GM23248 (cell line): ENCODE results near the gene NR3C1.

ENCODE experiments used
- EZH2 ChIP-seq: fragments of 200-600 bp; sonication (generic); IDR thresholded peaks from 2 replicates; pipeline ENCODE4 v1.6.1; 2018; ENCODE audit warnings: antibody characterized with exemption, mild to moderate bottlenecking; ENCODE audit not compliant: insufficient read depth, poor library complexity, severe bottlenecking
- EZH2phosphoT487 ChIP-seq: fragments of 200-600 bp; sonication (generic); IDR thresholded peaks from 2 replicates; pipeline ENCODE4 v1.6.1; 2018; ENCODE audit warnings: antibody characterized with exemption, moderate library complexity, mild to moderate bottlenecking, low read depth; ENCODE audit not compliant: insufficient read depth

GRCh38 chr5:143343042-143343441, 60.4 kb downstream of the NR3C1 start:
- no peak for TF ChIP-seq EZH2
- TF ChIP-seq EZH2phosphoT487 = no peak
